Measurements from ENCODE around the gene ENTPD1.
"Not testable (repeated sequence)": the region's sequence is repeated elsewhere in the genome, so short reads cannot be mapped to it uniquely, and the experiment has no call there.

The ENTPD1 gene

GRCh38 chr10:95906677-95907455 lies 150.9 kb downstream of the ENTPD1 start:
- H3K4me1 ChIP-seq (ENCODE audit: insufficient read depth, poor library complexity, severe bottlenecking): no peaks in the 10 kb centered on the region
- H3K27ac ChIP-seq (ENCODE audit: poor library complexity, severe bottlenecking): peak overlapping the region; percentile 34
- DNase-seq (ENCODE audit: low spot score) (no peak), ATAC-seq (ENCODE audit: low read depth) (peak; percentile 57)
- no peaks in the 10 kb centered on the region for H3K9me3 ChIP-seq (ENCODE audit: severe bottlenecking)
- H3K4me3 ChIP-seq (ENCODE audit: severe bottlenecking): peak overlapping the region; percentile 66
- peaks cover 3% of the 10 kb centered on the region for H3K27me3 ChIP-seq (ENCODE audit: insufficient read depth, poor library complexity, severe bottlenecking)
- H3K36me3 ChIP-seq (ENCODE audit: low read depth): peaks cover 8% of the 10 kb centered on the region; the same call in 1 of the 2 replicates
- no peak for TF ChIP-seq CTCF (IDR thresholded peaks at IDR 0.05; ENCODE audit: poor library complexity, severe bottlenecking)

- Histone ChIP-seq H3K9me3 (ENCODE audit: severe bottlenecking) (no peaks in the 10 kb centered on the region), H3K27me3 (ENCODE audit: insufficient read depth, poor library complexity, severe bottlenecking) (peaks cover 3% of the 10 kb centered on the region), H3K27ac (ENCODE audit: poor library complexity, severe bottlenecking) (peak within 1 kb of the TSS; percentile 34), H3K4me3 (ENCODE audit: severe bottlenecking) (peak within 1 kb of the TSS; percentile 66), H3K36me3 (ENCODE audit: low read depth) (peaks cover 7% of the 10 kb centered on the region; the same call in 1 of the 2 replicates), H3K4me1 (ENCODE audit: insufficient read depth, poor library complexity, severe bottlenecking) (no peaks in the 10 kb centered on the region)
- peak; percentile 42 for TF ChIP-seq CTCF (IDR thresholded peaks at IDR 0.05; ENCODE audit: poor library complexity, severe bottlenecking)
- DNase-seq (ENCODE audit: low spot score) (peak; percentile 83), ATAC-seq (ENCODE audit: low read depth) (peak; percentile 90)
Measured at GRCh38 chr10:95907456-95908253, 151.7 kb downstream of the ENTPD1 start, which contains the start of gene CC2D2B. Gene CC2D2B (plus strand): TSS chr10:95907975. CDS start chr10:95911324, 3,349 bp downstream.

DNA sequence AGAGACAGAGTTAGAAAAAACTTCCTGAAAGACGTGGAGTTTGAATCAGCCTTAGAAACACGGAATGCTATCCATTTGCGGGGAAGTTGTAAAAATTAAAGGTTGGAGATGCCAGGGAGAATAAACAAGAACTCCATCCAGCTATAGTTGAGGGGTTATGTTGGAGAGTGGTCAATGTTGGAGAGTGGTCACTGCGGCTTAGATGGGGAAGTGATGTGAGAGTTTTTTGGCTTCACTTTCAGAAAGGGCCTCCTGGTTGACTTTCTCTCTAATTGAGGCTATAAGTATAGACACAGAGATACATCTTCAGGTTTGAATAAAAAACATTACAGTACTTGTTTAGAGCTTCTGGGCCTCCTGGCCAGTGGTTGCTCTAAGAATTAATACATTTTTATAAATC lies 152.5 kb downstream of the ENTPD1 start:
- no peak for ATAC-seq (ENCODE audit: low read depth)
- H3K27ac ChIP-seq (ENCODE audit: poor library complexity, severe bottlenecking): no peak overlapping the region
- no peak for TF ChIP-seq CTCF (IDR thresholded peaks at IDR 0.05; ENCODE audit: poor library complexity, severe bottlenecking)

DNA sequence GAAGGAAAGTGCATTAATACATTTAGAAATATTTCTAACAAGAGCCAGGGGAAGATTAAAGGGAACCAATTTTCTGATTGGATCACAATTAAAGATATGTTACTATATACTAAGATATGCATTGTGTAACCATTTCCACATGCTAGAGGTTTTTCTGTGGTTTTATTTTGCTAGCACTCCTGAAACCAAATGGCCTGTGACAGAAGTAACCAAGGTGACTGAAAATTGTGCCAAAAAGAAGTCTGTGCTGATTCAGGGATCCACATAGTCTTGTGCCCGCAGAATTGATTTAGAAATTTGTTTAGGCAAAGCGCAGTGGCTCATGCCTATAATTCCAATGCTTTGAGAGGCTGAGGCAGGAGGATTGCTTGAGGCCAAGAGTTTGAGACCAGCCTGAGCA lies 153.6 kb downstream of the ENTPD1 start:
- Histone ChIP-seq H3K27me3 (ENCODE audit: insufficient read depth, poor library complexity, severe bottlenecking) (peaks cover 3% of the 10 kb centered on the region), H3K36me3 (ENCODE audit: low read depth) (no peaks in the 10 kb centered on the region), H3K27ac (ENCODE audit: poor library complexity, severe bottlenecking) (no peak overlapping the region), H3K9me3 (ENCODE audit: severe bottlenecking) (no peaks in the 10 kb centered on the region), H3K4me3 (ENCODE audit: severe bottlenecking) (no peak overlapping the region), H3K4me1 (ENCODE audit: insufficient read depth, poor library complexity, severe bottlenecking) (no peaks in the 10 kb centered on the region)
- ATAC-seq (ENCODE audit: low read depth): no peak
- DNase-seq (ENCODE audit: low spot score): no peak
- TF ChIP-seq CTCF (IDR thresholded peaks at IDR 0.05; ENCODE audit: poor library complexity, severe bottlenecking): no peak

More for the DNA sequence above, 152.5 kb downstream of the ENTPD1 start:
- no peak for DNase-seq (ENCODE audit: low spot score)
- no peaks in the 10 kb centered on the region for H3K4me1 ChIP-seq (ENCODE audit: insufficient read depth, poor library complexity, severe bottlenecking)
- 0 out of 2 replicates have a peak, but pooled peaks cover 3% of the 10 kb centered on the region for H3K36me3 ChIP-seq (ENCODE audit: low read depth)
- H3K27me3 ChIP-seq (ENCODE audit: insufficient read depth, poor library complexity, severe bottlenecking): peaks cover 3% of the 10 kb centered on the region
- H3K9me3 ChIP-seq (ENCODE audit: severe bottlenecking): no peaks in the 10 kb centered on the region
- no peak overlapping the region for H3K4me3 ChIP-seq (ENCODE audit: severe bottlenecking)

- H3K27me3 ChIP-seq (ENCODE audit: insufficient read depth, poor library complexity, severe bottlenecking); ATAC-seq (ENCODE audit: low read depth); H3K27ac ChIP-seq (ENCODE audit: poor library complexity, severe bottlenecking); H3K4me1 ChIP-seq (ENCODE audit: insufficient read depth, poor library complexity, severe bottlenecking); DNase-seq (ENCODE audit: low spot score); H3K36me3 ChIP-seq (ENCODE audit: low read depth); H3K4me3 ChIP-seq (ENCODE audit: severe bottlenecking); H3K9me3 ChIP-seq (ENCODE audit: severe bottlenecking): not testable (repeated sequence)
Measured at GRCh38 chr10:95916039-95916438, 160.1 kb downstream of the ENTPD1 start.

Measured in RWPE2 (cell line).